GM12891 (cell line): ENCODE data around the gene CYFIP2.
"Not testable (repeated sequence)": the region's sequence is repeated elsewhere in the genome, so short reads cannot be mapped to it uniquely, and the experiment has no call there.

ENCODE experiments used
- PAX5 ChIP-seq: IDR thresholded peaks from 2 replicates; pipeline ENCODE4 v1.6.1; 2011; ENCODE audit warnings: low read length, moderate library complexity, mild to moderate bottlenecking; ENCODE audit not compliant: insufficient read depth, severe bottlenecking
- POLR2A ChIP-seq: IDR thresholded peaks from 2 replicates; pipeline ENCODE4 v1.6.1; 2011; ENCODE audit warnings: low read depth, low read length, control low read depth
- POLR2AphosphoS5 ChIP-seq: IDR thresholded peaks from 2 replicates; pipeline ENCODE4 v1.6.1; 2011; ENCODE audit warnings: low read depth, low read length, control low read depth
- TAF1 ChIP-seq: IDR thresholded peaks from 2 replicates; pipeline ENCODE4 v1.6.1; 2011; ENCODE audit warnings: low read depth, low read length, control low read depth

- TF ChIP-seq POLR2A, TAF1, POLR2AphosphoS5, PAX5: not testable (repeated sequence)
Measured at GRCh38 chr5:157429920-157430319, 164.0 kb downstream of the CYFIP2 start.
